Measurements from ENCODE around the gene ABT1.
"Not testable (repeated sequence)": the region's sequence is repeated elsewhere in the genome, so short reads cannot be mapped to it uniquely, and the experiment has no call there.

Gene ABT1

DNA sequence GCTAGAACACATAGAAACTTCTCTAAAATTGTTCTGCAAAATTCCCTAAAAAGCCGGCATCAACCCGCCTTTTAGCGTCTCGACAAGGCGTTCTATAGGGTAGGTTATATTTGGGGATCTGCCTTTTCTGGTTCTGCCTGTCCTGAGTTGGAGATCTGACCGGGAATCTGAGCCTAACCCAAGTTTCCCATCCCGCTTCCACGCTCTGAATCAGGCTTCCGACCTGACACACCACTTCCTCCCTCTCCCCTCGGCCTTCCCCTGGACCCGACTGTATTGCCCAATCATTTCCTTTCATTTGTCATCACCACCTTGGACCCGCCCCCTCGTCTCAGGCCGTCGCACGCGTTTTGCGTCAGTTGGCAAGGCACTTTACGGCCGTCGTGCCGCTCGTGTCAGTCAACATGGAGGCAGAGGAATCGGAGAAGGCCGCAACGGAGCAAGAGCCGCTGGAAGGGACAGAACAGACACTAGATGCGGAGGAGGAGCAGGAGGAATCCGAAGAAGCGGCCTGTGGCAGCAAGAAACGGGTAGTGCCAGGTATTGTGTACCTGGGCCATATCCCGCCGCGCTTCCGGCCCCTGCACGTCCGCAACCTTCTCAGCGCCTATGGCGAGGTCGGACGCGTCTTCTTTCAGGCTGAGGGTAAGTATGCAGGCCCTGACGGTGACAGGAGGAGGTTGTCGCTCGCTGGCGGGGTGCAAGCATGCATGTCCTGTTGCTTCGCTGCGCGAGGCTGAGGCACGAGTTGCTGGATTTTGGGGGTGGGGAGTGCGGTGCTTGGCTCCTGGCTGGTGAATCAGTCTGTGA, at the start of gene ABT1:
Gene ABT1, plus strand, starts transcription at position 375 of the 810 bp plus-strand sequence. Its CDS starts 30 bp downstream, at position 405.
- DNase-seq = peak; percentile 98

DNA sequence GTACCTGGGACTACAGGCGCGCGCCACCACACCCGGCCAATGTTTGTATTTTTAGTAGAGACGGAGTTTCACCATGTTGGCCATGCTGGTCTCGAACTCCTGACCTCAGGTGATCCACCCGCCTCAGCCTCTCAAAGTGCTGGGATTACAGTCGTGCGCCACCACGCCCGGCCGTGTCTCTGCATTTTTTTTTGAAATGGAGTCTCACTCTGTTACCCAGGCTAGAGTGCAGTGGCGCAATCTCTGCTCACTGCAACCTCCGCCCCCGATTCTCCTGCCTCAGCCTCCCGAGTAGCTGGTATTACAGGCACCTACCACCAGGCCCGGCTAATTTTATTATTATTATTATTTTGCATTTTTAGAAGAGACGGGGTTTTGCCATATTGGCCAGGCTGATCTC, 49.4 kb upstream of the ABT1 start:
- DNase-seq = not testable (repeated sequence)

DNA sequence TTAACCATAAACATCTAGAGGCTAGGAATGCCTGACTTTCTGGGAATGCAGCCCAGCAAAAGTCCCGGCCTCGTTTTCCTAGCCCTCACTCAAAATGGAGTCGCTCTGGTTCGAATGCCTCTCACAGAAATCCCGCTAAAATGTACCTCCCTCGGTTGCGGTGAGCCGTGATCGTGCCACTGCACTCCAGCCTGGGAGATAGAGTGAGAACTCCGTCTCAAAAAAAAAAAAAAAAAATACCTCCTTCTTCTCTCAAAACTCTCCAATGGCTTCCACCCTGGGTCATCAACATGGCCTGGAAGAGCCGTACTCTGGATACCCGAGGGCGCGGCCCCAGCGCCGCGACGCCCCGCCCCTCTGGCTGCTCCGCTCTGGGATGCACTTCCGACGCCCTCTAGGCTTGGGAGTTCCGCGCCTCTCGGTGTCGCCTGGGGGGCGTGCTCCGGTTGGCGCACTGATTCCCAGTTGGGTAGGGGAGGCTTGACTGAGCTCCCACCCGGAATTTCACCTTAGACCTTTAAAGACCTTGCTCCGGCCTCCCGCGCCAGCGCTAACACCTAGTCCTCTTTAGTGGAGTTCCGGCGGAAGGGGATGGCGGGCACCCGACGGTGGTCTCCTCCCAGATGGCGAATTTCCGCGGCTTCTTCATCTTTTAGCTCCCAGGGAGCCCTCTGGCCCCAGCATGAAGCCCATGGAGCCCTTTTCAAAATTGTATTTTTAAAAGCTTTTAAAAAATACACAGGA, 46.3 kb upstream of the ABT1 start:
- peak; percentile 84 for DNase-seq

DNA sequence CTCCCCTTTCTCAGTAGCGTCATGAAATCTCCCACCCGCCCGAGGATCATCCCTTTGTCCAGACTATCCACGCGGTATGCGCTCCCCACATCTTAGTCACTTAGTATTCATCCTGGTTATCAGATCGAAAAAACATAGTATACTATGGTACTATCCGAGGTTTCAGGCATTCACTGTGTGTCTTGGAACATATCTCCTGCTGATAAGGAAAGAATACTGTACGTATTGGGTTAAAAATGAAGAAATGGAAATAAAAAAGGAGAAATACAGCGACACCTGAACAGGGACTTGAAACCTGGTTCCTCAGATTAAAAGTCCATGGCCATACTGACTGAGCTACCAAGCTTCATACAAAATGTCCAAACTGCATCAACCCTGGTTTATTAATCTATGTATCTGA, 44.5 kb upstream of the ABT1 start:
- no peak for DNase-seq

DNA sequence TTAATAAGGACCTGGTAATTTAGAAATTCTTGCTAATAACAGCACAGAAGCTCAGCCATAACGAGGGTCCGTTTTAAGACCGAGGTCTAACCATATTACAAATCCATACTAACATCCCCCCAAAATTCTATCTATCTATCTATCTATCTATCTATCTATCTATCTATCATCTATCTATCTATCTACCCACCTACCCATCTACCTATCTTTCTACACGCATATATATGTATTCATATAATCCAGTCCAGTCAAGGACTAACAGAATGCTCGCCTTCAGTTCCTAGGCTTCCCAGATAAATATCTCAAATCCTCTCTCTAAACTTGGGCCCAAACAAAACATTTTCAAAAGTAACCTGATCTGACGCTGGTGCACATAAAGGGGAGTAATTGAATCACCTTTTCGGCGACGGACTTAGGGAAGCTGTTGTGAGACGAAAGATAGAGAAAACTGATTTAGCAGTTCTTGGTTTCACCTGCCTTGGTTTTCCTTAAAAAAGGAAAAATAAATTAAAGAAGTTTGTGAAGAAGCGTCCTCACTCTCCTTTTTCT, 44.0 kb upstream of the ABT1 start:
- DNase-seq = no peak

DNA sequence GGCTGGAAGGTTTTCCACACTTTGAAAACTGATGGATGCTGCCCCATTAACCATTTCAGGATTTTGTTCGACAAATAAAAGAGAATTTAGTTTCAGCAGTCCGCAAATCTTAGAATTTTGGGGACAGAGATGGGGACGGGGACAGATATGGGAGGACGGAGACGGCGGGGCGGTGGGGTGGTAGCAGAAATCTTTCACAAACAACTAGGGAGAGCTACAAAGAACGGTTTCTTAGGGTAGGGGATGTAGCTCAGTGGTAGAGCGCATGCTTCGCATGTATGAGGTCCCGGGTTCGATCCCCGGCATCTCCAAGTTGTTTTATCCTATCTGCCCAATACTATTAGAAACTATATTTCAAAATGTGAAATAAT, 43.5 kb upstream of the ABT1 start:
- peak; percentile 93 for DNase-seq

DNA sequence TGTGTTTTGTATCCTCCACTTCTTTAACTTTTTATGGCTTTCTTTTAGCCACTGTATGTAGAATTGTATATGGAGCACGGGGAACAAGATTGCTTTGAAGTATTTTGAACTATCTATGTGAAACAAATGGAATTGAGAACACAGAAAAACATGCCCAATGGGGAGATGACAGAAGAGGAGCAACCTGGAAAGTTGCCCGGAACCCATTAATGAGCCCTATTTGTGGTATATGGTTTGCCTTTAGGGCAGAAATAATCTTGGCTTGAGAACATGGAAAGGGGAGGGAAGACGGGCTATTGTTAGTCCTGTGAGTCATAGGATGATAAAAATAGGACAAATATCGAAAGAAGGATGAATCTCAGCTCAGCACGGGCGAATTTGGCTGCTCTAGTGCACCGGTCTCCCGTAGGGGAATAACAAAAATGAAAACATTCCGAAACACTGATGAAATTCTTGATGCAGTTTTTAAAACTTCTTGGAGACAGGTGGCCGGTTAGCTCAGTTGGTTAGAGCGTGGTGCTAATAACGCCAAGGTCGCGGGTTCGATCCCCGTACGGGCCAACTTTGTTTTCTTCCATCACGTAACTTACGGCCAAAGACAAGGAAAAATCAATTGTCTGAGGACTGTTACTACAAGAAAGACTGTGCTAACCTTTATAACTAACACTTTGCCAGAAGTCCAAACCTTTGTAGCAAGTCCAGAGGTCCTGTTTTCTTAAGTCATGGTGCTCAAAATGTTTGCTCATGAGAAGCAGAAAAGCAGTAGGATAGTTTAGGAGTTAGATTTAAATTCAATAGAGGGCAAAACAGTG, 42.9 kb upstream of the ABT1 start:
- DNase-seq = peak; percentile 95

DNA sequence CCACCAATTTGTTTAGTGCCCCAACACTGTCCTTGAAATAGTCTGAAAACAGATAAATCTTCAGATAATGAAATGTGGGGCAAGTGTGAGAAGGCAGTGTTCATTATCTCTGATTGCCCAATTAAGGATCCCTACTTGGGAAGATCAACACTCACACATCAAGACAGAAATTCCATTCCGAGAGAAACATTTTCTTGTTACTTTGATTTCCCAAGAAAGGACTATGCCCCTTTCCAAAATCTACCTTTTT, 42.4 kb upstream of the ABT1 start:
- DNase-seq = no peak

DNA sequence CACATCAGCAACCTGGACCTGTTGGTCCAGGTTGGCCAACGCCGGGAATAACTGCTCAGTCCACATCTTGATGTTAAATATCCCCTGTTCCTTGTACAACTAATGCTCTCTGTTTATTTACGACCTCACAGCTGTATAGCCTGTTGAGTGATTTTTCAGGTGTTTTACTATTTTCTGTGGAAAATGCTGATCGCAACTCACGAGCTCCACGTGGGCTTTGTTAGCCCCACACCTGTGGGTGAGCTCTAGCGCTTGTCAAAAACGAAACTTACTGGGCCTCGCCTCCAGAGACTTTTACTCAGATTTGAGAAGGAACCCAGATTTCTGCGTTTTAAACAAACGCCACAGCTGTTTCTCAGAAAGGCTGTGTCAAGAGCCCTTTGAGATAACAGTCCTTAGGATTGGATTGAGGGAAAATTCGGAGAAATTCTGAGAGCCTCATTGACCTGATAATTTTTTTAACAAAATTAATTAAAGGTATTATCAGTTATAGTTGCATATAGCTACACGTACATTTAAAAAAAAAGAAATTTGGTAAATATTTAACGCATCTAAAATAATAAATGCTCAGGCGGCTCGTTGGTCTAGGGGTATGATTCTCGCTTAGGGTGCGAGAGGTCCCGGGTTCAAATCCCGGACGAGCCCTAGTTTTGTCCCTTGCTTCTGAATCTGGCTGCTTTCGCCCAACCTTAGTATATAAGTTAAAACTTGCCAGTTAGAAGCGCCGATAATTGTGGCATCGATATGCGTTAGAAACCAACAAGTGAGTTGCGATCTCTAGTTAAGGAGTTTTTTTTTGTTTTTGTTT, 41.9 kb upstream of the ABT1 start:
- DNase-seq = peak; percentile 86

DNA sequence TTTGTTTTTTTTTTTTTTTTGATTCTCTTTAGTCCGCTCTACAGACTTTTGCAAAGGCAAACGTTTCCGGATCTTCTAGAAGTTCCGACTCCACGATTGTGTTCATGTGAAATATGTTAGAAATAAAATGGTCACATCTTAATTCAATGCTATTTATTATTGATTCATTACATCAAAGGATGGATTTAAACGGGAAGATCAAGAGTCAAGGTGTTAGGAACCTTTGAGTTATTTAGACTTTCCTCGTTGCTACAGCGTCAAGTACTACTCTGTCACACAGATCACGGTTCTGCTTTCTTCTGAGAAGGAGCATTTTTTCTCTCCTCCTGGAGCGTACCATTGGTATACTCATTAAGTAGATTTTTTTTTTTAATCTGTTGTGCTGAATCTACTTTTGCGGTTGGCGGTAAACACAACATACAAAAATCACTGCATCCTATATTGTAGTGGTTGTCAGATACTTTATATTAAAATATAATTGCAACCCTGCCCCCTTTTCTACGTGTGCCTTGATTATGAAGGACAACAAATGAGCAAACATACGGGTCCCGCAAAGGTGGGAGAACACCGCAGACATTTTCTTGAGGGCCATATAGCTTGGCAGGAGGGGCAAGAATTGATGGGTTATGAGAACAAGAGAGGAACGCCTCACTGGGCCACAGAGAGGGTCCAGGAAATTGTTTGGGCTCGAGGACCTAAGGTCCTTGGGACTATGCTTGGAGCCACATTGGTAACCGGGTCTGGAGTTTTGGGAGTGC, 41.1 kb upstream of the ABT1 start:
- no peak for DNase-seq

DNA sequence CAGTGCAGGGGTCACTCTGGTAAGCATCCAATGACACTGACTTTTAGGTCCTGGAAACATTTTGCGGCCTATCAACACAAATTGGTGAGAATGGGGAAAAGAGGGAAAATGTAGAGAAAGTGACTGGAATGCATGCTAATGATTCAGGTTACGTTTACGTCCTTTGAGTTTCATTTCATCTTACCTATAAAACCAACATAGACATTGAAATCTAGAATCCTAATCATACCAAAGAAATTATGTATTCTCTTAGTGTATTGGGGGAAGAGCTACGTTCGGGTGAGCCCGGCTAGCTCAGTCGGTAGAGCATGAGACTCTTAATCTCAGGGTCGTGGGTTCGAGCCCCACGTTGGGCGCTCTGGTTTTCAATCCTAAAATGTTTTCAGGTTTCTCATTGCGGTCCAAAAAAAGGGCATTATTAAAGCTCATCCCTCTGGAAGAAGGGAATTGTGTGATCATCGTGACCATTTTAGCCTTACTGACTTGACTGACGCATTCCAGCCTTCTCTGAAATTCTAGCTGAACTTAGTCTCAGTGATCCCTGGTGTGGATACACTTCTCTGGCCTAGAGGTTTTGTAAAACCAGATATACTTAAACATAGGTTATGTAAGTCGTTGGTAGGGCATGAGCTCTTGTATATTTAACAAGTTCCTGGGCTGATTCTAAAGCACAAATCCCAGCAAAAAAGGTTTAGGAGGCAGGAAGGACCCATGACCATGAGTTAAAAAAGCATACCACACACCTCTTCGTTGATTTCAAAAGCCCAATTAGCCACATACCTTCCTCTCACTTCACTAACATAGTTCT, 40.3 kb upstream of the ABT1 start:
- DNase-seq = peak; percentile 86

DNA sequence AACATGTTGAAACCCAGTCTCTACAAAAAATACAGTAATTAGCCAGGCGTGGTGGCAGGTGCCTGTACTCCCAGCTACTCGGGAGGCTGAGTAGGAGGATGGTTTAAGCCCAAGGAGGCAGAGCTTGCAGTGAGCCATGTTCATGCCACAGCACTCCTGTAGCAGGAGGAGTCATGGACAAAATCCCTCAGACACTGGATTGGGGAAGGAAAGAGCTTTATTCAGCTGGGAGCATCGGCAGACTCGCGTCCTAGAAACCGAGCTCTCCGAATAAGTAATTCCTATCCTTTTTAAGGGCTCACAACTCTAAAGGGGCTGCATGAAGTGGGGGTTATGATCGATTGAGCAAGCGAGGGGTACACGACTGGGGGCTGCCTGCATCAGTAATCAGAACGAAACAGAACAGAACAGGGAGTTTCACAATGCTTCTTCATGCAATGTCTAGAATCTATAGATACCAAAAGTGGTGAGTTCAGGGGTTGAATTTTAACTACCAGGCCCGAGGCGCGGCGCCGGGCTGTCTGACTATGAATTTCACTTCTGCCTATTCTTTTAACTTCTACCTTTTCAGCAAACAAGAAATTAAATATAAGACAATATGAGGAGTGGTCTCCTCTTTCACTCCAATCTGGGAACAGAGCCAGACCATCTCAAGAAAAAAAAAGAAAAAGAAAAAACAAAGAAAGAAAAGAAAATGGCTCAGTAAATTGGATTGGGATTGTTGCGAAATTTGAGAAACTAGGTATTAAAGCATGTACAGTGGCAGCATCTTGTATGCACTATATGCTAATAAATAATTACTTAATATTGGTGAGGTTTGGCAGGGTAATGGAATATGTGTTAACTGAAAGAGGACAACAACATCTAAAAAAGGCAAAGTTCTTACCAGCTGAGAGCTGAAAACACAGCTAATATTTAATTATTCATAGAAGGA, 35.0 kb upstream of the ABT1 start:
- no peak for DNase-seq

DNA sequence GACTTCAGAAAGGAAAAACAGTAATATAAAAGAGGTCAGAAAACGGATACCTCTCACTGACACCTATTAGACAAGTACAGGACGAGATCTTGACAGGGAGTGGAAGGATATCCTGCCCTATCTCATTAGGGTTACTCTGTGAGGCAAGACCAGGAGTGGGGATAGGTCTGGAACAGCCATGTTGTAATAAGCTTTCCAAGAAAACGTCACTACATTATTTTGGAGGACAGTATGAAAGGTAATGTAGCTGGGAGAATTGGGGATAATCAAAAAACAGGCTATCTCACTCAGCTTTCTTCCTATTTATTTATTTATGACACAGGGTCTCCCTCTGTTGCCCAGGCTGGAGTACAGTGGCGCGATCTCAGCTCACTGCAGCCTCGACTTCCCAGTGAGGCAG, 33.3 kb upstream of the ABT1 start:
- no peak for DNase-seq

DNA sequence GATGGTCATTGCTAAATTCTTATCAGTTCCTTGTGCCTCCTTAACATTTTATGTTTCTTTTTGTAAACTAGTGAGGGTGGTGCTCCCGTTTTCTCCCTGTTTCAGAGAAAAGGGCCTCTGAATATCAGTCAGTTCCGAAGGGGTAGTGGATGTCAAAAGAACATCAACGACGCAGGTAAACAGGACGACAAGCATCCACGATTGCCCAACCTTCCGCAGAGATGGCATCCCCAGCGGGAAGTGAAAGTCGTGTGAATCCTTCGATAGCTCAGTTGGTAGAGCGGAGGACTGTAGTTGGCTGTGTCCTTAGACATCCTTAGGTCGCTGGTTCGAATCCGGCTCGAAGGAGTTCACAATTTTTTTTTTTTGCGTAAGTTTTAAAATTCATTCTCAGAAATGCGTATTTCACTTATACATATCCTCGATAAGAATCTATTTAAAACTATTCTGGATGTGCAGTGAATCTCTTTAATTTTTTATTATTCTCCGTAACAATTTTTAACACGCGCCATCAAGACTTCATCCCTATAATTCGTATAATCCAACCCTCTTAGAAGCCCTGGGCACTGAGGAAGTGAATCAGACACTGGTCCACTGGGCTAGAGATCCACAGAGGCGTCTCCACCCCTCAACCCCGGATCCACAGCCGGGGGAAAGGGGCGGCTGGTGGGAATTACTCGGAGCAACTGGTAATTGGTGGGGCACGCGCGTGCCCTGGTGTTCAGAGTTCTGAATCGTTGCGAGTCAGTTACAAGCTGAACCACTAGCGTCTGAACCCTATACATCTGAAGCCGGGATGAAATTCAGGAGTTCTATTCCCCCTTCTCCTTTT, 27.9 kb upstream of the ABT1 start:
- peak; percentile 100 for DNase-seq

DNA sequence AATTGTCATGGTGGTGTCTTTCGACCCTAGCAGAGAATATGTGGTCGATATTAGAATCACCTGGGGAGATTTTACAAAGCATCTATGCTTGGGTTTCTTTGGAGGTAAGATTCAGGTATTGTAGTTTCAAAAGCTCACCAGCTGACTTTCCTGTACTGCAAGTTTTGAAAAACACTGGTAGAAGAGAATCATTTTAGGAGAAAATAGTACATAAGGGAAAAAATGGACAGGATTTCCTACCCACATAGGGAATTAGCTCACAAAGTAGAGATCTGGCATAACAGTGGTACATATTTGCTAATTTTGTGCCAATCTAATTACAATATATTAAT, 27.4 kb upstream of the ABT1 start:
- DNase-seq = no peak

DNA sequence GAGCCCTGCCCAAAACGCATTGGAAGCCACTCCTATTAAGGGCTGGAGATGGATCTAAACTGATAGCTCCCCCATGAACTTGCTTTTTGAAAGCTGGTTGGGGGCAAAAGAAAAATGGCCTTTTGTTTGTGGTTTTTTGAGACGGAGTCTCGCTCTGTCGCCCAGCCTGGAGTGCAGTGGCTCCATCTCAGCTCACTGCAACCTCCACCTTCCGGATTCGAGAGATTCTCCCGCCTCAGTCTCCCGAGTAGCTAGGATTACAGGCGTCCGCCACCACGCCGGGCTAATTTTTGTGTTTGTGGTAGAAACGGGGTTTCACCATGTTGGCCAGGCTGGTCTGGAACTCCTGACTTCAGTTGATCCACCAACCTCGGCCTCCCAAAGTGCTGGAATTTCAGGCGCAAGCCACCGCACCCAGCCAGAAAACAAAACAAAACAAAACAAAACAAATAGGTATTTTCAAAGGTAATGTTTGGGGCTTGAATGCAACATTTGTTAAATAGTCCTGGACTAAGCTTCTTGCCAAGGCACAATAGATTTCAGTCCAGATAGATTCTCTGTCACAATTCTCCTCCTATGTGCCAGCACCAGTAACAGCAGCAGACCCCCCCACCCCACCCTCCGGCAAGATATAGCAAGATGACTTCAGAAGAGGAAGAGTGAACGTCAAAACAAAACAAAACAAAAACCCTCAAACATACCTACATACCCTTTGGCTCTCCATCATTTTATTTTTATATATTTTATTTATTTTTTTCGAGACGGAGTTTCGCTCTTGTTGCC, 26.5 kb upstream of the ABT1 start:
- no peak for DNase-seq

DNA sequence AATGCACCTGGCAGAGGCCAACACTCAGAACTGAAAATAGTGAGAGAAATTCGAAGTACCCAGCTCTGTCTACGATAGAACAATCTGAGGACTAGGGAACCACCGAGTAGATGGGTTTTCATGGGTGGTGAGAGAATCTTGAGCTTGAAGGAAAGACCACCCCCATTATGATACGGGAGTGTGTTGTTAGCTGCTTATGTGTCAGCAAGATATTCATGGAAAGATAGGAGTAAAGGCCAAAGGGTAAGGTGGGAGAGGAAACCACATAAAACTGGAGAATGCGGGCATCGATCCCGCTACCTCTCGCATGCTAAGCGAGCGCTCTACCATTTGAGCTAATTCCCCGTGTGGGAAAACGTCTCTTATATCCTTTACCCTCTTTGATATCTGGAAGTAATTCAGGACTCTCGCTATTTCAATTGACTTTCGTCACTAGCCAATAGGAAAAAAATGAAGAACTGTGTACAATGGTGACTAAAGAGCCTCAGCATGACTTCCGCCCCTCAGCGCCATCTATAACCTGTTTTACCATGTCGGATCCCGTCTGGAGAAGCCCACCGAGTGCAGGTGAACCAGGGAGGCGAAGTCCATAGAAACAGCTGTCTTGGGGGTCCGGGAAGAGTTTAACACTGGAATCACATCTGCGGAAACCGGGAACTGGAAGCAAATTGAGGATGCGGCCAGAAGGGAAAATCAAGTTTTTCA, 25.0 kb upstream of the ABT1 start:
- DNase-seq = peak; percentile 80

All from activated CD8-positive, alpha-beta memory T cell treated with anti-CD3 and anti-CD28 coated beads, Interleukin-2, amount 50 U/mL, for 48 hours (primary cell).